Activated CD8-positive, alpha-beta memory T cell treated with anti-CD3 and anti-CD28 coated beads for 4 hours (primary cell): ENCODE results near the gene OR5AK2.
"Not testable (repeated sequence)": the region's sequence is repeated elsewhere in the genome, so short reads cannot be mapped to it uniquely, and the experiment has no call there.

Source experiments
- DNase-seq, 2 donors: peaks; one replicate each; pipeline ENCODE4 v3.0.0-alpha.2; 2020; ENCODE audit warnings: low read depth in 2 of 2

The OR5AK2 gene, protein sequence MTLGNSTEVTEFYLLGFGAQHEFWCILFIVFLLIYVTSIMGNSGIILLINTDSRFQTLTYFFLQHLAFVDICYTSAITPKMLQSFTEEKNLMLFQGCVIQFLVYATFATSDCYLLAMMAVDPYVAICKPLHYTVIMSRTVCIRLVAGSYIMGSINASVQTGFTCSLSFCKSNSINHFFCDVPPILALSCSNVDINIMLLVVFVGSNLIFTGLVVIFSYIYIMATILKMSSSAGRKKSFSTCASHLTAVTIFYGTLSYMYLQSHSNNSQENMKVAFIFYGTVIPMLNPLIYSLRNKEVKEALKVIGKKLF

DNA sequence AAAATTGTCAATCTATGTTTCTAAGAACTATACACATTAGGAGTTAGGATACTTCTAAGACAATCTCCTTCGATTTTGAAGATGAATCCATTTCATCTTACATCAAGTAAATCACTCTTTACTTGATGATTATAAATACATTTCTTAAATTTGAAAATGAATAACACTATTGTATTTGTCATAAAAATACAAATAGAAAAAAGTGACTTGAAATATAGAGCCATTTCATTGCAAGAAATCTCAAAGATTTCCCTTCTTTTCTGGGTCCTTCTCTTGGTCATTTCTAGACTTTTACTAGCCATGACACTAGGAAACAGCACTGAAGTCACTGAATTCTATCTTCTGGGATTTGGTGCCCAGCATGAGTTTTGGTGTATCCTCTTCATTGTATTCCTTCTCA lies at the start of gene OR5AK2:
Gene OR5AK2, plus strand, starts transcription at position 301 of the 400 bp plus-strand sequence. Its CDS starts 0 bp downstream, at position 301.
- DNase-seq: no peak

- DNase-seq: not testable (repeated sequence)
Measured at GRCh38 chr11:56945526-56945925, 43.2 kb upstream of the OR5AK2 start.

DNA sequence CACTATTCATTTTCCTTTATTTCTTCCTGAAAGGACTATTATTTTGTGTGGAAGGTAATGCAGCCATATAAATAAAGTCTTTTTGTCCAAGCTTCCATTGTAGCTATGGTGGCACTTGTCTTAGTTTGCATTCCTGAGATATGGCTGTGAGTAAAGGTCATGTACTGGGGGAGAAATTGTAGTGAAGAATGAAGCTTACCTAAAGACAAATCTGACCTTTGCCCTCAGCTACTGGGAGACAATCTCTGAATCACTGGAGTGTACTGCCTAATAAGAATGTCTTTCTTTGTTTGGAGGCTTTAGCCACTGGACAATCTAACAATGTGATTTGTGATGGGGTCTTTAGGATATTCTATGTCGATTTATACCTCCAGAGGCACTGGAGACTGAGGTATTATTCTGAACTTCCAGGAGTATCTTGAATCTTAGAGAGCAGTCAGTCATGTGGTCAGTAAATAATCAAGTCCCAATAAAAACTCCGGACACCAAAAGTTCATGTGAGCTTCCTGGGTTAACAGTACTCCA lies 39.7 kb upstream of the OR5AK2 start:
- no peak for DNase-seq

DNA sequence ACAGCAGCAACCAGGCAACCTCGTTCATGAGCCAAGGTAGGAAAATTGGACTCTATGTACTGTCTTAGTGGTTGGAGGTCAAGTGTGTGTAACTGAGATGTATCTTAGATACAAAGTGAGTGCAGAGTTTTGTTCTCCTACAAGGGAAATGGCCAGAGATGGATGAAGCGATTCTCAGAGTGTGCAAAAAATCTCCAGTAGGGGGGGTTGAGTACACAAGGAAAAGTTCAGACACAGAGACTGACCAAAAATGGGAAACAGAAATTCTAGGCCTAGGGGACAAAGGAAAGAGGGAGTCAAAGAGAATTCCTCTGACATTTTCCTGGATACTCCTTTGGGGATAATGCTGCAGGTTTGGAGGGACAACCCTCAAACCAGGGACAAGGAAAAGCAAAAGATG lies 38.2 kb upstream of the OR5AK2 start:
- DNase-seq: no peak

DNA sequence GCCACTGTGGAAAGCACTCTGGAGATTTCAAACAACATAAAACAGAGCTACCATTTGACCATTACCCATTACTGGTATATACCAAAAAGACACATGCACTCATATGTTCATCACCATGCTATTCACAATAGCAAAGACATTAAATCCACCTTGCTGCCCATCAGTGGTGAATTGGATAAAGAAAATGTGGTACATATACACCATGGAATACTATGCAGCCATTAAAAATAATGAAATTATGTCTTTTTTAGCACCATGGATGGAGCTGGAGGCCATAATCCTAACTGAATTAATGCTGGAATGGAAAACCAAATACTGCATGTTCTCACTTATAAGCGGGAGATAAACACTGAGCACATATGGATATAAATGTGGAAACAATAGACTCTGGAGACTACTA lies 34.8 kb upstream of the OR5AK2 start:
- DNase-seq: not testable (repeated sequence)

DNA sequence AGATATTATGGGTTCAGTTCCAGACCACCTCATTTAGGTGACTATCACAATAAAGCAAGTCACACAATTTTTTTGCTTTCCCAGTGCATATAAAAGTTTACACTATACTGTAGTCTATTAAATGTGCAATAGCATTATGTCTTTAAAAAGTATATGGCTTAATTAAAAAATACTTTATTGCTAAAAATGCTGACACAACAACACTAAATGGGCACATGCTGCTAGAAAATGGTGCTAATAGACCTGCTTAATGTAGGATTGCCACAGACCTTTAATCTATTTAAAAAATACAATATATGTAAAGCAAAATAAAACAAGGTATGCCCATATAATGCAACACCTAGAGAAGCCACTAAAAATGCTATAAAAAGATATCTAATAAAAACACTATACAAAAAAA lies 27.1 kb upstream of the OR5AK2 start:
- DNase-seq: no peak

GRCh38 chr11:56967726-56968125 lies 21.0 kb upstream of the OR5AK2 start:
- no peak for DNase-seq

DNA sequence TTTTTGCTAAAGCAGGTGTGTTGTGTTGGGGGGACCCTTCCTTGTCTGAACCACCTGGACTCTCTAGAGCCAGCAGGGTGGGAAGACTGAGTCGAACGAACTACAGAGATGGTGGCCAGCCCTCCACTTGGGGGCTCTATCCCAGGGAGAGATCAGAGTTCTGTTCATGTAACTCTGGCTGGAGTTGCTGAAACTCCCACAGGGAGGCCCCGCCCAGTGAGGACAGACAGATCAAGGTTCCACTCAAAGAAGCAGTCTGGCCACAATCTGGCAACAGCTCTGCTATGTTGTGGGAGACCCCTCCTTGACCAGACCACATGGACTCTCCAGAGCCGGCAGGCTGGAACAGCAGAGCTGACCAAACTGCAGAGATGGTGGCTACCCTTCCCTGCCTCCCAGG lies 20.2 kb upstream of the OR5AK2 start:
- DNase-seq: no peak

- DNase-seq: no peak
Measured at GRCh38 chr11:56977314-56977713, 11.4 kb upstream of the OR5AK2 start.

GRCh38 chr11:56990702-56991101 lies 2.0 kb downstream of the OR5AK2 start:
- no peak for DNase-seq

DNA sequence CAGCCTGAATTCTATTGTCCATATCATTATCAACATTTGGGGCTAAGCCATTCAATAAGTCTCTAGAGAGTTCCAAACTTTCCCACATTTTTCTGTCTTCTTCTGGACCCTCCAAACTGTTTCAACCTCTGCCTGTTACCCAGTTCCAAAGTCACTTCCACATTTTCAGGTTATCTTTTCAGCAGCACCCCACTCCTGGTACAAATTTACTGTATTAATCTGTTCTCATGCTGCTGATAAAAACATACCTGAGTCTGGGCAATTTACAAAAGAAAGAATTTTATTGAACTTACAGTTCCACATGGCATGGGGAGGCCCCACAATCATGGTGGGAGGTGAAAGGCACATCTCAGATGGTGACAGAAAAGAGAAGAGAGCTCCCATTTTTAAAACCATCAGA lies 5.8 kb downstream of the OR5AK2 start:
- DNase-seq: no peak

DNA sequence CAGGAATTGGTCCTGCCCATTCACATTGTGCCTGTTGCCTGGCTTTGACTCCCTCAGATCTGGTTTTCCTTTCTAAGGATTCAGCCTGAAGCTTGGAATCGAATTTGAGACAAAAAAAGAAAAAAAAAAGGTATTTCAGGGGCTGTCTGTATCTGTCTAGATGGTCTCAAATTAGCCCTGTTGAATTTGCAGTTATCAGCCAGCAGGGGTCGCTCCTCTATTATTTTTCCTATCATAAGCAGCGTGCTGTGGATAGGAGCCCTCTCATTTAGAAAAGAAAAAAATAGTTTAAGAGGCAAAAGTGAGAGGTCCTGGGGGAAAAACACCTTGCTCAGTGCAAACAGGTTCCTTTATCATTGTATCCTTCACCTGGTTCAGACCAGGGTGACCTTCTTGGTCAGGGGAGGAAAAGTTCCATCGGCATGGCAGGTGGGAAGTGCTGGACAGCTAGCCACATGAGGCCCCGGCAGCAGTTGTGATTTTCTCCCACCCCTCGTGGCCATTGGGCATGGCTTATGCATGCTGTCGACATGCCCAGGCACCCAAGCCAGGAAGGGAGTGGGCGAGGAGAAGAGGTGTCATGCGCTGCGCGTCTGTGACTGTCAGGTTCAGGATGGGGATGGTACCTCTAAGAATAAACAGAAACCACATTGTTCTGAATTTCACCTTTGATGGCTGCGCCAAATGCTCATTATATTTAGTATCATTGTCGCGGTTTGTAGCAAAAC lies 13.1 kb downstream of the OR5AK2 start:
- no peak for DNase-seq

DNA sequence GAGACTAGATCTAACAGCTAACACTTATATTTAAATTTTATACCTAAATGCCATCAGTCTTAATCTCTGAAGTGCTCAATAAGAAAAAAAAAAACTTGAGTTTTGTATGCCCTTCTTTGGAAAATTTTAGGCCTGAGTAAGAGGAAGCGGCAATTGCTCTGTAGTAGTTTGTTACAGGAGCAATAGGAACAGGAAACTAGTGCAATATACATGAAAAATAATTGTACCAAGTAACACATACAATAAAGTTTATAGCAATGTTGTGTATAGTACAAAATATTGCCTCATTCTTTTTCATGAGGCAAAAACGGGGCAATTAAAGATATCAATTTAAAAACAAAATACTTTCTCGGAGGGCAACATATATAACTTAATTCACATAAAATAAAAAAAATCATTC lies 19.7 kb downstream of the OR5AK2 start:
- DNase-seq: no peak

DNA sequence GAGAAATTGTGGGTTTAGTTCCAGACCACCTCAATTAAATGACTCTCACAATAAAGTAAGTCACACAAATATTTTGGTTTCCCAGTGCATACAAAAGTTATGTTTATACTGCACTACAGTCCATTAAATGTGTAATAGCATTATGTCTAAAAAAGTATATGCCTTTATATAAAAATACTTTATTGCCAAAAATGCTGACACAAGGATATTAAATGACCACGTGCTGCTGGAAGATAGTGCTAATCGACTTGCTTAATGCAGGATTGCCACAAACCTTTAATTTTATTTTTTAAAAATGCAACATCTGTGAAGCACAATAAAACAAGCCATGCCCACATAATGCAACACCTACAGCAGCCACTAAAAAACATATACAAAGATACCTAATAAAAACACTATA lies 27.0 kb downstream of the OR5AK2 start:
- no peak for DNase-seq

DNA sequence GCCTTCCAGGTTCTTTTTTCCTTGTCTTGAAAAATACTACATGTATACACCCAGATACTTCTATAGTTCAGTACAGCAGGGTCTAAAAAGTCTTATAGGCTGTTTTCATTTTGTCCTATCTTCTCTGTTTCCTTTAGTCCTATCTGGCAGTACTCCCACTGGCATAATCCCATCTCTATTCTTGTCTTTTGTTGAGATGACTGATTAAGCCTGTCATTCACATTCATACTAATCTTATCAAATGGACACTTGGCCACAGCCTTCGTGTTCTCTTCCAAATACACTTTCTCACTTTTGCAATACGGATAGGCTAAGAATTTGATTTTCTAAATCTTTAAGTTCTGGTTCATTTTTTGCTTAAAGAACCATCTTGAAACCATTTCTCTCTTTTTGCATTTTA lies 42.8 kb downstream of the OR5AK2 start:
- no peak for DNase-seq
